Loucy (cell line): ENCODE results near the gene GAREM2.

Experiments
- H2AFZ ChIP-seq: fragments of 200-600 bp; sonication (generic); 2 replicates; pipeline ENCODE4 v1.6.0; 2016; ENCODE audit warnings: antibody characterized with exemption, mild to moderate bottlenecking, low read length, moderate library complexity
- H3F3A ChIP-seq: fragments of 200-600 bp; 2 replicates; pipeline ENCODE4 v1.6.0; 2016; ENCODE audit warnings: antibody characterized with exemption, low read depth, mild to moderate bottlenecking
- H3K27me3 ChIP-seq: fragments of 200-600 bp; sonication (generic); 2 replicates; pipeline ENCODE4 v1.6.1; 2014; ENCODE audit warnings: low read length, mild to moderate bottlenecking; ENCODE audit not compliant: insufficient read depth, poor library complexity, severe bottlenecking
- H3K36me3 ChIP-seq: fragments of 200-600 bp; sonication (generic); 2 replicates; pipeline ENCODE4 v1.6.1; 2016; ENCODE audit warnings: low read length; ENCODE audit not compliant: insufficient read depth
- H3K4me1 ChIP-seq: fragments of 200-600 bp; sonication (generic); 2 replicates; pipeline ENCODE4 v1.5.1; 2014; ENCODE audit warnings: low read length, mild to moderate bottlenecking; ENCODE audit not compliant: insufficient read depth, poor library complexity, severe bottlenecking
- H3K4me2 ChIP-seq: fragments of 200-600 bp; sonication (generic); 2 replicates; pipeline ENCODE4 v1.6.0; 2014; ENCODE audit warnings: antibody characterized with exemption, low read length, low read depth, mild to moderate bottlenecking; ENCODE audit not compliant: poor library complexity, severe bottlenecking
- H3K4me3 ChIP-seq: fragments of 200-600 bp; sonication (generic); 2 replicates; pipeline ENCODE4 v1.5.1; 2014; ENCODE audit warnings: low read length, mild to moderate bottlenecking, mixed read lengths; ENCODE audit not compliant: poor library complexity, severe bottlenecking
- H3K79me2 ChIP-seq: fragments of 200-600 bp; sonication (generic); 2 replicates; pipeline ENCODE4 v1.6.1; 2014; ENCODE audit warnings: low read length; ENCODE audit not compliant: insufficient read depth
- H3K9ac ChIP-seq: fragments of 200-600 bp; sonication (generic); 2 replicates; pipeline ENCODE4 v1.6.0; 2014; ENCODE audit warnings: mild to moderate bottlenecking, low read depth, low read length, moderate library complexity; ENCODE audit not compliant: poor library complexity, severe bottlenecking
- H3K9me2 ChIP-seq: fragments of 200-600 bp; sonication (generic); replicated peaks from 2 replicates; pipeline ENCODE4 v1.6.1; 2016; ENCODE audit warnings: low read depth, low read length, mixed read lengths
- H3K9me3 ChIP-seq: fragments of 200-600 bp; sonication (generic); 2 replicates; pipeline ENCODE4 v1.6.1; 2014; ENCODE audit warnings: mild to moderate bottlenecking, antibody characterized with exemption, low read length, low read depth; ENCODE audit not compliant: insufficient read depth
- H4K20me1 ChIP-seq: fragments of 200-600 bp; sonication (generic); 2 replicates; pipeline ENCODE4 v1.6.0; 2014; ENCODE audit warnings: antibody characterized with exemption, low read length, mild to moderate bottlenecking; ENCODE audit not compliant: insufficient read depth, poor library complexity, severe bottlenecking
- EZH2phosphoT487 ChIP-seq: fragments of 200-600 bp; IDR thresholded peaks from 2 replicates; pipeline ENCODE4 v1.6.1; 2018; ENCODE audit warnings: antibody characterized with exemption, mild to moderate bottlenecking, moderate library complexity, borderline replicate concordance
- TF ChIP-seq, protein P1 (sequence below): fragments of 200-600 bp; sonication (generic); conservative IDR thresholded peaks from 2 replicates; pipeline ENCODE4 v1.5.1; 2014; ENCODE audit warnings: mild to moderate bottlenecking, antibody characterized with exemption, low read length

The GAREM2 gene

DNA sequence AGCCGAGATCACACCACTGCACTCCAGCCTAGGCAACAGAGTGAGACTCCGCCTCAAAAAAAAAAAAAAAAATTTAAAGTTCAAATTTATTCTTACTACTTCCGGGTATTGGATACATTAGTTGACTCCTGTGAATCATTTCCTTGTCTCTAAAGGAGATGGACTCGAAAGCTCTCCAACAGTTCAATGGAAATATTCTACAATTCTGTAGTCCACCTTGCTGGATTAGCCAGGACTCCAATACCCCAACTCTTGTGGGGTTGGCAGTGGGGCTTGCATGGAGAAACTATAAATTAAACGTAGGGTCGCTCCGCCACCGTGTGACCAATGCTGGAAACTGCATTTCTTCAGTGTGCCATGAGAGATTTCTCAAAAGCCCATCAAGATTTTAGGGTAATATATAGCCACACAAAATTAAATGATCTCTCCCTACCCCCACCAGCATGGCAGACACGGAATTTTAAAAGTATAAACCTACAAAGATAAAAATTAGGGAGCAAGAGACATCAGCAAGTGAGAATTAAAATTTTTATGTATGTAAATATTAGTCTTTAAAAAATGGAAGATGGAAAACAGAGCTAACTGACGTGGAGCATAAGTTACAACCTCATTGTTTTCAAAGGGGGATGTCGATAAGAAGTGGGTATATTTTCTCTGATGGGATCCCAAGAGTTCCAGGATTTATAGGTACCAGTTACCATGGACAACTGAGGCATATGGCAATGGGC, 27.8 kb upstream of the GAREM2 start:
- Histone ChIP-seq H3K9ac (no peak overlapping the region), H3K27me3 (no peaks in the 10 kb centered on the region), H4K20me1 (no peaks in the 10 kb centered on the region), H3F3A (no peaks in the 10 kb centered on the region), H3K79me2 (no peaks in the 10 kb centered on the region), H2AFZ (no peak overlapping the region), H3K4me1 (peaks cover 14% of the 10 kb centered on the region), H3K9me2 (no peaks in the 10 kb centered on the region), H3K36me3 (no peaks in the 10 kb centered on the region), H3K4me2 (no peak overlapping the region), H3K9me3 (no peaks in the 10 kb centered on the region), H3K4me3 (no peak overlapping the region)
- no peak for TF ChIP-seq EZH2phosphoT487
- TF ChIP-seq, protein P1, sequence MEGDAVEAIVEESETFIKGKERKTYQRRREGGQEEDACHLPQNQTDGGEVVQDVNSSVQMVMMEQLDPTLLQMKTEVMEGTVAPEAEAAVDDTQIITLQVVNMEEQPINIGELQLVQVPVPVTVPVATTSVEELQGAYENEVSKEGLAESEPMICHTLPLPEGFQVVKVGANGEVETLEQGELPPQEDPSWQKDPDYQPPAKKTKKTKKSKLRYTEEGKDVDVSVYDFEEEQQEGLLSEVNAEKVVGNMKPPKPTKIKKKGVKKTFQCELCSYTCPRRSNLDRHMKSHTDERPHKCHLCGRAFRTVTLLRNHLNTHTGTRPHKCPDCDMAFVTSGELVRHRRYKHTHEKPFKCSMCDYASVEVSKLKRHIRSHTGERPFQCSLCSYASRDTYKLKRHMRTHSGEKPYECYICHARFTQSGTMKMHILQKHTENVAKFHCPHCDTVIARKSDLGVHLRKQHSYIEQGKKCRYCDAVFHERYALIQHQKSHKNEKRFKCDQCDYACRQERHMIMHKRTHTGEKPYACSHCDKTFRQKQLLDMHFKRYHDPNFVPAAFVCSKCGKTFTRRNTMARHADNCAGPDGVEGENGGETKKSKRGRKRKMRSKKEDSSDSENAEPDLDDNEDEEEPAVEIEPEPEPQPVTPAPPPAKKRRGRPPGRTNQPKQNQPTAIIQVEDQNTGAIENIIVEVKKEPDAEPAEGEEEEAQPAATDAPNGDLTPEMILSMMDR = peak; percentile 93

- no peak overlapping the region for H2AFZ ChIP-seq
- 0 out of 2 replicates have a peak, but pooled peaks cover 2% of the 10 kb centered on the region for H3K9me3 ChIP-seq
- H3K9ac ChIP-seq = no peak overlapping the region
- H3K4me2 ChIP-seq = no peak overlapping the region
- H3K4me3 ChIP-seq = no peak overlapping the region
- no peaks in the 10 kb centered on the region for H4K20me1 ChIP-seq
- no peaks in the 10 kb centered on the region for H3K36me3 ChIP-seq
- no peak for TF ChIP-seq EZH2phosphoT487
- TF ChIP-seq, protein P1 = no peak
- no peaks in the 10 kb centered on the region for H3K79me2 ChIP-seq
- H3K27me3 ChIP-seq = no peaks in the 10 kb centered on the region
- no peaks in the 10 kb centered on the region for H3F3A ChIP-seq
- H3K4me1 ChIP-seq = peaks cover 10% of the 10 kb centered on the region
- H3K9me2 ChIP-seq = no peaks in the 10 kb centered on the region
Observed at GRCh38 chr2:26148501-26148900, 24.4 kb upstream of the GAREM2 start.

- no peaks in the 10 kb centered on the region for H3F3A ChIP-seq
- peaks cover 12% of the 10 kb centered on the region; the same call in 1 of the 2 replicates for H3K9me3 ChIP-seq
- H3K4me3 ChIP-seq = no peak overlapping the region
- no peaks in the 10 kb centered on the region for H4K20me1 ChIP-seq
- no peak overlapping the region for H3K4me2 ChIP-seq
- no peaks in the 10 kb centered on the region for H3K4me1 ChIP-seq
- H2AFZ ChIP-seq = no peak overlapping the region
- no peak overlapping the region for H3K9ac ChIP-seq
- TF ChIP-seq, protein P1 = no peak
- TF ChIP-seq EZH2phosphoT487 = no peak
- no peaks in the 10 kb centered on the region for H3K27me3 ChIP-seq
- H3K9me2 ChIP-seq = no peaks in the 10 kb centered on the region
- no peaks in the 10 kb centered on the region for H3K36me3 ChIP-seq
- H3K79me2 ChIP-seq = no peaks in the 10 kb centered on the region
Observed at GRCh38 chr2:26150243-26150642, 22.6 kb upstream of the GAREM2 start.
